ENCODE measurements around the gene ESCO1. TPM values are rescaled to one million over a fixed set of nuclear protein-coding genes. Genes with fewer than 3 reads are reported as not detected.

Gene ESCO1
- total RNA-seq, 1 experiment from 2014 or later: 36.7 TPM

DNA sequence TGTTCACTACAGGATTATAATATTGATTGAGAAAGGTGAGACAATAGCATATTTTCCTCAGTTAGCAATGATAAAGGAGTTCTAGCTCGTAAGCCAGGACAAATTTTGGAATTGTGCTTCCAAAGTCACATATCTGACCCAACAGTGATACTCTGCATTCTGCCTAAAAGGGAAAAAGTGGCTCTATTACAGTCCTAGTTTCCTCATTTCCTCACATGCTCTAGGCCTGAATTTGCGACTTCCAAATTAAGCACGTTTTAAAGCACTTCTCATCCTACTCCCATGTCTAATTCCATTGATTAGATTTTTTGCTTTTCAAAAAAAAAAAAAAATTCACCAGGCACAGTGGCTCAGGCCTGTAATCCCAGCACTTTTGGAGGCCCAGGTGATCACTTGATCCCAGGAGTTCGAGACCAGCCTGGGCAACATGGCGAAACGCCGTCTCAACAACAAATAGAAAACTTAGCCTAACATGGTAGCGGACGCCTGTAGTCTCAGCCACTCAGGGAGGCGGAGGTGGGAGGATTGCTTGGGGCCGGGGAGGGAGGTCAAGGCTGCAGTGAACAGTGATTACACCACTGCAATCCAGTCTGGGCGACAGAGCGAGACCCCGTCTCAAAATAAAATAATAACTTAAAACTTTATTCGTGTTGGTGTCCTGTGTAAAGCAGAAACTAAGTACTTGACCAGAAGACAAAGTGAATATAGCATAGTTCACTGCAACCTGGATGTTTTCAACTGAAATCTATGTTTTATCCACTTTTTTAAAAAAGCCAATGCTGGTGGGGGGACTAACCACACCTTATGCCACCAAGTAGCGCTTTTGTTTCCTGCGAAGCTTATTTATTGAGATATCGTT, 1.5 kb downstream of the ESCO1 start:
- Histone ChIP-seq H3K27ac (ENCODE audit: insufficient read length, low read depth, low read length) (peak overlapping the region; percentile 25), H4K8ac (replicated peaks; ENCODE audit: insufficient read length, low read depth, low read length) (no peak overlapping the region), H2BK20ac (ENCODE audit: low read depth, low read length, poor library complexity, severe bottlenecking) (no peak overlapping the region), H3K23me2 (ENCODE audit: insufficient read length, low read depth, low read length, poor library complexity, severe bottlenecking) (peaks cover 4% of the 10 kb centered on the region), H2BK120ac (ENCODE audit: low read depth, low read length, poor library complexity, severe bottlenecking) (no peak overlapping the region), H2AK5ac (ENCODE audit: insufficient read length, low read length) (no peak overlapping the region), H3K27me3 (ENCODE audit: insufficient read depth, low read length) (no peaks in the 10 kb centered on the region), H4K5ac (ENCODE audit: insufficient read length, low read depth, low read length) (no peak overlapping the region), H3K9me3 (ENCODE audit: control insufficient read depth, low read depth, low read length) (no peaks in the 10 kb centered on the region), H2BK12ac (ENCODE audit: insufficient read length, low read depth, low read length) (no peak overlapping the region), H4K20me1 (ENCODE audit: control insufficient read depth, insufficient read depth, insufficient read length) (peaks cover 3% of the 10 kb centered on the region), H3K18ac (ENCODE audit: insufficient read length, low read depth, low read length) (no peak overlapping the region), H3T11ph (ENCODE audit: low read length) (no peak overlapping the region), H3K56ac (ENCODE audit: insufficient read length, low read depth, low read length) (no peak overlapping the region), H3K23ac (ENCODE audit: insufficient read length, low read depth, low read length) (no peak overlapping the region), H3K14ac (ENCODE audit: insufficient read depth, low read length) (no peak overlapping the region), H3K4me2 (ENCODE audit: insufficient read depth, insufficient read length, low read length) (peak overlapping the region; percentile 65), H4K91ac (ENCODE audit: insufficient read length, low read depth, low read length) (no peak overlapping the region), H2BK5ac (ENCODE audit: insufficient read length, low read length) (no peak overlapping the region), H3K9ac (ENCODE audit: extremely low read depth, insufficient read length, low read length) (peak overlapping the region; percentile 89), H2BK15ac (ENCODE audit: low read depth, low read length) (no peak overlapping the region), H3K4me1 (ENCODE audit: insufficient read depth, low read length) (no peaks in the 10 kb centered on the region), H3K79me2 (ENCODE audit: insufficient read depth, low read length) (peaks cover 19% of the 10 kb centered on the region; the same call in 1 of the 2 replicates), H3K4ac (ENCODE audit: low read depth, low read length) (no peak overlapping the region), H3K79me1 (ENCODE audit: insufficient read depth, low read depth, low read length, poor library complexity, severe bottlenecking) (no peaks in the 10 kb centered on the region), H2AFZ (ENCODE audit: low read length) (no peak overlapping the region)
- Mint-ChIP-seq H3K9me3 (peaks cover 7 to 11% of the 10 kb centered on the region in 2 experiments), H3K4me3 (peak overlapping the region; percentile 97 to 99), H3K27ac (peak overlapping the region; percentile 95 to 100 (median 99)), H3K36me3 (ENCODE audit: insufficient read depth in 1 of 3, low read depth in 3 of 3) (peaks cover 15 to 23% (median 15%) of the 10 kb centered on the region in 3 experiments), H3K4me1 (peaks cover 8 to 13% of the 10 kb centered on the region in 2 experiments), H3K27me3 (ENCODE audit: low read depth) (no peaks in the 10 kb centered on the region)
- peak; percentile 33 for DNase-seq
- no peak for TF ChIP-seq CTCF (conservative IDR thresholded peaks at IDR 0.05)
- no CpG with 5 or more reads among the region's 18 CpGs for WGBS (ENCODE audit: extremely low coverage, insufficient read length, low lambda C conversion rate)

All from H9 (cell line).